Nephron (organoid): ENCODE results near the gene ARHGEF10L.

Source experiments
- H3K27ac Mint-ChIP-seq, 3 experiments: 2 replicates each; pipeline ENCODE4 v1.8.0; 2020; ENCODE audit warnings: mixed read lengths in 3 of 3, mild to moderate bottlenecking in 2 of 3, moderate library complexity in 1 of 3
- H3K27me3 Mint-ChIP-seq: 2 replicates; pipeline ENCODE4 v1.8.0; 2021; ENCODE audit warnings: low read depth, mild to moderate bottlenecking, moderate library complexity, mixed read lengths
- H3K36me3 Mint-ChIP-seq: 2 replicates; pipeline ENCODE4 v1.8.0; 2020; ENCODE audit warnings: low read depth, mixed read lengths
- H3K4me1 Mint-ChIP-seq: 2 replicates; pipeline ENCODE4 v1.8.0; 2020; ENCODE audit warnings: mixed read lengths
- H3K4me3 Mint-ChIP-seq, 3 experiments: 2 replicates each; pipeline ENCODE4 v1.8.0; 2020; ENCODE audit warnings: mild to moderate bottlenecking in 3 of 3, mixed read lengths in 3 of 3, moderate library complexity in 2 of 3
- H3K9me3 Mint-ChIP-seq: 2 replicates; pipeline ENCODE4 v1.8.0; 2020; ENCODE audit warnings: mixed read lengths
- TF ChIP-seq, protein P1 (sequence below), 3 experiments: fragments of 200-600 bp; sonication (generic); IDR thresholded peaks; one replicate each; pipeline ENCODE4 v1.5.0; 2021; ENCODE audit warnings: antibody characterized with exemption in 3 of 3; ENCODE audit not compliant: unreplicated experiment in 3 of 3

Gene ARHGEF10L

DNA sequence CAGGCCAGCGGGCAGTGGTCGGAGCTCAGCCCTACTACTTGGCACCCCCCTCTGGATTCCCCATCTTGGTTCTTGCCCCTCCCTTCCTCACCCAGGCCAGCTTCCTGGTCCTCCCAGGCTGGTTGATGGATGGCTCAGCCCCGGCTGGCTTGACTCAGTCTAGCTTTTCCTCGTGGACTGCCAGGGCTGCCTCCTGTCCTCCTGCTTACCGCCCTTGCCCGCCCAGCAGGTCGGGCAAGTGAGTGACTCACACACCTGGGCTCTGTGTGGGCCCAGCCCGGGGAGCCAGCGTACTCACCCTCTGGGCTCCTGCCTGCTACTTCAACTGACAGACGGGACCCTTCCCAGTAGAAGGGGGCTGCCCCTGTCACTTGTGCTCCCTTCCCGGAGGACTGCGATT is 19.5 kb upstream of the ARHGEF10L start:
- Mint-ChIP-seq H3K36me3 (no peaks in the 10 kb centered on the region), H3K27me3 (peaks cover 20% of the 10 kb centered on the region), H3K27ac (peak overlapping the region in 1 of 3 experiments; percentile 60), H3K4me1 (peaks cover 12% of the 10 kb centered on the region), H3K9me3 (no peaks in the 10 kb centered on the region), H3K4me3 (no peak overlapping the region)
- TF ChIP-seq, protein P1, sequence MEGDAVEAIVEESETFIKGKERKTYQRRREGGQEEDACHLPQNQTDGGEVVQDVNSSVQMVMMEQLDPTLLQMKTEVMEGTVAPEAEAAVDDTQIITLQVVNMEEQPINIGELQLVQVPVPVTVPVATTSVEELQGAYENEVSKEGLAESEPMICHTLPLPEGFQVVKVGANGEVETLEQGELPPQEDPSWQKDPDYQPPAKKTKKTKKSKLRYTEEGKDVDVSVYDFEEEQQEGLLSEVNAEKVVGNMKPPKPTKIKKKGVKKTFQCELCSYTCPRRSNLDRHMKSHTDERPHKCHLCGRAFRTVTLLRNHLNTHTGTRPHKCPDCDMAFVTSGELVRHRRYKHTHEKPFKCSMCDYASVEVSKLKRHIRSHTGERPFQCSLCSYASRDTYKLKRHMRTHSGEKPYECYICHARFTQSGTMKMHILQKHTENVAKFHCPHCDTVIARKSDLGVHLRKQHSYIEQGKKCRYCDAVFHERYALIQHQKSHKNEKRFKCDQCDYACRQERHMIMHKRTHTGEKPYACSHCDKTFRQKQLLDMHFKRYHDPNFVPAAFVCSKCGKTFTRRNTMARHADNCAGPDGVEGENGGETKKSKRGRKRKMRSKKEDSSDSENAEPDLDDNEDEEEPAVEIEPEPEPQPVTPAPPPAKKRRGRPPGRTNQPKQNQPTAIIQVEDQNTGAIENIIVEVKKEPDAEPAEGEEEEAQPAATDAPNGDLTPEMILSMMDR (IDR thresholded peaks at IDR 0.05; ENCODE audit: unreplicated experiment in 3 of 3): no peak

DNA sequence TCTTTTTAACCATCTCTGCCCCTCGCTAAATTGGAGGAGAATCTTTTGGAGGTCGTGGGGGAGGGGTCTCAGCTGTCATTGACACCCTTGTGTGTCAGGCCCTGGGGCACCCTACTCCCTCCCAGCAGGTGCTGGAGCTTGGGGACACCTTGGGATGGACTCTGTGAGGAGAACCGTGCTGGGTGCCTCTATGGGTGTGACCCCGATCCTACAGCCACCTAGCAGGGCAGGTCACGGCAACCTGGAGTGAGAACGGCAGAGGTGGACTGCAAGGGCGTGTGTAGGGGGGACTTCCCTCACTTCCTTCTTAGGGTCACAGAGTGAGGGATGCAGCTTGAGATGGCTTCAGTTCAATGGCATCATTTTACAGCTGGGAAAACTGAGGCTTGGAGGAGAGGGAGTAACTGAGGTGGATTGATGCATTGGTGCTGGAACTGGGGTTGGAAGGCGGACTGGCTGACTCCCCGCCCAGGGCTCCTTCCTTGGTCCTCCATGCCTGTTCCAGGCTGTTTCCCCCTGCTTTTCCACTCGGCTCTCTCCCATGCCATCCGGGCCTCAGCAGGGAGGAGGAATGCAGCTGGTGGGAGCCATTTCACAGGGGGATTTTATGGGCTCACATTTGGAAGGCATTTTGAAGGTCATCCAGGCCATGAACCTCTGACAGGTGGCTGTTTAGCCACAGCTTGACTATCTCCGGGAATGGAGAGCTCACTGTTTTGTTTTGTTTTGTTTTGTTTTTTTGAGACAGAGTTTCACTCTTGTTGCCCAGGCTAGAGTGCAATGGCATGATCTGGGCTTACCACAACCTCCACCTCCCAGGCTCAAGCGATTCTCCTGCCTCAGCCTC is 18.8 kb upstream of the ARHGEF10L start:
- TF ChIP-seq, protein P1 (IDR thresholded peaks at IDR 0.05; ENCODE audit: unreplicated experiment in 3 of 3): no peak
- Mint-ChIP-seq H3K27ac (peak overlapping the region in 1 of 3 experiments; percentile 60), H3K27me3 (peaks cover 19% of the 10 kb centered on the region), H3K4me3 (peak overlapping the region in 1 of 3 experiments; percentile 46), H3K36me3 (no peaks in the 10 kb centered on the region), H3K4me1 (peaks cover 12% of the 10 kb centered on the region), H3K9me3 (no peaks in the 10 kb centered on the region)

DNA sequence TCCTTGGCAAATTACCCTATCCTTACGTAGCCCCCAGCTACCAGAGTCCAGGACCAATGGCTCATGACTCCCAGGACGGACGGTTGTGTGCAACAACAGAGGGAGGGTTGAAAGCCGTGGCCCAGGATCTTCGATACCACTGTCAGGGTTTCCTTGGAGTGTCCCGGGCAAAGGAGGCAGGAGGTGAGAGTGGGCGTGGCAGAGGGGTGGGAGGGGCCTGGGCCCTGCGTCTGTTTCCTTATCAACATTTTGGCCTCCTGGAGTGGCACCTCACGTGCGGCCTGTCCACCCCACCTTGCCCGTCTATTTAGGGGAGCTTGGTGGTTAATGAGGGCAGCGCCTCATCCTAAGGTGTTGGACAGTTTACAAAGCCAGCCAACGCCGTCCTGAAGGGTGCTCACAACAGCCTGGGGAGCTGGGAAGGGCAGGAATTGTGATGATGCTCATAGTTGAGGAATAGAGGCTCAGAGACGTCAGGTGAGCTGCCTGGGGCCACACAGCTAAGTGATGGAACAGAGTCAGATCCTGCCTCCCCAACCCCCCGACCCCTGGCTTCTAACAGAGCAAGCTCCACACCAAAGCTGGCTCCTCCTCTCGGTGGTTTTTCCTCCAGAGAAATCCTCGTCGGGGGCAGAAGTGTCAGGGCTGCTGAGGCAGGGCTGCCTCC is 17.4 kb upstream of the ARHGEF10L start:
- H3K27me3 Mint-ChIP-seq: peaks cover 14% of the 10 kb centered on the region
- H3K4me1 Mint-ChIP-seq: peaks cover 17% of the 10 kb centered on the region
- H3K4me3 Mint-ChIP-seq: no peak overlapping the region
- no peaks in the 10 kb centered on the region for H3K9me3 Mint-ChIP-seq
- H3K27ac Mint-ChIP-seq: no peak overlapping the region
- H3K36me3 Mint-ChIP-seq: no peaks in the 10 kb centered on the region
- TF ChIP-seq, protein P1 (IDR thresholded peaks at IDR 0.05; ENCODE audit: unreplicated experiment in 3 of 3): no peak

DNA sequence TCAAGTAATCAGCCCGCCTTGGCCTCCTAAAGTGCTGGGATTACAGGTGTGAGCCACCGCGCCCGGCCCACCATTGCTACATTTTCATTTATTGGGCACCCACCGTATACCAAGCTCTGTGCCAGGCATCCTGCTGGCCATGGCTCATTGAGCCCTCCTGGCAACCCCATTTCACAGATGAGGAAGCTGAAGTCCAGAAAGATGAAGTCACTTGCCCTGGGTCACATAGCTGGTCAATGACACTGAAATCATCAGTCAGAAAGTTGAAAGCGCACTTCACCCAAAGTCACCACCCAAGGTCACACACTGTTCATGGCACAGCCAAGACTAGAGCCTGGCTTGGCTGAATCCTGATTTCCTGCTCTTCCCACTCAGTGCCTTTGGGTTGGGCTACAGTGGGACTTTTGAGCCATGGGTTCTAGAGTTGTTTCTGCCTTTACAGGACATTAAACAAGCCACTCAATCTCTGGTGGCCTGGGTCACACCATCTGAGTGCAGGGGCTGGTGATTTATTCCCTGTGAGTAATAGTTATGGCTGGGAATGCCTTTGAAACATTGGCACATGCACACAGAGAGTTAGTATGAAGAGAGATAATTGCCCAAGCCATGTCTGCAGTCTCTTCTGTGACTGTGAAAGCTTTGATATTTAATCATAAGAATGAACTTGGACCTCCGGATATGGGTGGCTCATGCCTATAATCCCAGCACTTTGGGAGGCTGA is 16.0 kb upstream of the ARHGEF10L start:
- Mint-ChIP-seq H3K4me3 (no peak overlapping the region), H3K27me3 (peaks cover 9% of the 10 kb centered on the region)

DNA sequence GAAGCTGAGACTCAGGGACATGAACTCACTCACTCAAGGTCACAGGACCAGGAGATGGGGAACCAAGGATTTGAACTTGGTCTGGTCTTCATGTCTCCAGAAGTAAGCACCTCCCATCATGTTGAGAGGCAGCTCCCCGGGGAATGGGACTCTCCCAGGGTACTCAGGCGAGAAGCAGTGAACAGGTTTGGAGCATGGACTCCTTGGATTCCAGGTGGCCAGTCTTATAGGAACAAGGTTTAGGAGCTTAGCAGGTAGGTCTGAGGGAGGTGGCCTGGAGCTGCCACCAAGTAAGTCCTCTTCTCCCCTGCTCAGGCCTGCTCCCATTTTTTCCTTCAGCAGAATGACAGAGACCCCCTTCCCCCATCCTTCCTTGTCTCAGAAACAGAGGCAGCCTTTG is 14.9 kb upstream of the ARHGEF10L start:
- no peaks in the 10 kb centered on the region for H3K9me3 Mint-ChIP-seq
- peak overlapping the region; percentile 48 to 60 (median 59) for H3K27ac Mint-ChIP-seq
- H3K4me3 Mint-ChIP-seq: no peak overlapping the region
- peaks cover 9% of the 10 kb centered on the region for H3K27me3 Mint-ChIP-seq
- no peaks in the 10 kb centered on the region for H3K36me3 Mint-ChIP-seq
- H3K4me1 Mint-ChIP-seq: peaks cover 30% of the 10 kb centered on the region
- TF ChIP-seq, protein P1 (IDR thresholded peaks at IDR 0.05; ENCODE audit: unreplicated experiment in 3 of 3): no peak

More for the DNA sequence above, 16.0 kb upstream of the ARHGEF10L start:
- H3K36me3 Mint-ChIP-seq: no peaks in the 10 kb centered on the region
- H3K9me3 Mint-ChIP-seq: no peaks in the 10 kb centered on the region
- TF ChIP-seq, protein P1 (IDR thresholded peaks at IDR 0.05; ENCODE audit: unreplicated experiment in 3 of 3): no peak
- H3K4me1 Mint-ChIP-seq: peaks cover 27% of the 10 kb centered on the region
- peak overlapping the region in 2 of 3 experiments; percentile 41 to 60 for H3K27ac Mint-ChIP-seq
